Cardiac muscle cell (in vitro differentiated cells and primary cell): ENCODE measurements around the gene HYDIN. TPM values are rescaled to one million over a fixed set of nuclear protein-coding genes. Genes with fewer than 3 reads are reported as not detected.

Experiments used
- DNase-seq, 2 donors: peaks; one replicate each; pipeline versions ENCODE4 v3.0.0 to v3.0.0-alpha.2; 2010 to 2017; ENCODE audit warnings: low read depth in 1 of 2, low spot score in 1 of 2
- H3K27ac ChIP-seq: fragments of 200-600 bp; sonication (generic); 2 replicates; pipeline ENCODE4 v1.5.1; 2016
- H3K27me3 ChIP-seq: fragments of 200-600 bp; sonication (generic); 2 replicates; pipeline ENCODE4 v1.6.0; 2016; ENCODE audit warnings: control low read depth
- H3K36me3 ChIP-seq: fragments of 200-600 bp; sonication (generic); 2 replicates; pipeline ENCODE4 v1.5.1; 2016; ENCODE audit warnings: control low read depth
- H3K4me1 ChIP-seq: fragments of 200-600 bp; sonication (generic); 2 replicates; pipeline ENCODE4 v1.8.1; 2017; ENCODE audit warnings: low read depth, mild to moderate bottlenecking, mixed run types
- H3K4me3 ChIP-seq: fragments of 200-600 bp; sonication (generic); 2 replicates; pipeline ENCODE4 v1.5.1; 2016; ENCODE audit warnings: mild to moderate bottlenecking
- H3K9me3 ChIP-seq: fragments of 200-600 bp; sonication (generic); 2 replicates; pipeline ENCODE4 v1.5.1; 2017; ENCODE audit warnings: low read depth, mild to moderate bottlenecking, control low read depth
- CTCF ChIP-seq: IDR thresholded peaks from 2 replicates; pipeline ENCODE4 v1.5.1; 2012; ENCODE audit warnings: low read depth, mild to moderate bottlenecking, low read length
- polyA plus RNA-seq: library from polyadenylated mRNA; unstranded; fragments of >200 nt; fragmentation: Nextera tagmentation; extraction: Ambion mirVana; gene quantifications from 2 replicates; pipeline ENCODE4 v1.2.1, GENCODE V29; 2016
- total RNA-seq: library from RNA; depleted of rRNA; stranded (reverse); fragments of >200 nt; gene quantifications from 2 replicates; pipeline ENCODE4 v1.2.3, GENCODE V29; 2016

The HYDIN gene
- total and polyA plus RNA-seq, 2 experiments from 2014 or later: 1.8 to 2.0 TPM

DNA sequence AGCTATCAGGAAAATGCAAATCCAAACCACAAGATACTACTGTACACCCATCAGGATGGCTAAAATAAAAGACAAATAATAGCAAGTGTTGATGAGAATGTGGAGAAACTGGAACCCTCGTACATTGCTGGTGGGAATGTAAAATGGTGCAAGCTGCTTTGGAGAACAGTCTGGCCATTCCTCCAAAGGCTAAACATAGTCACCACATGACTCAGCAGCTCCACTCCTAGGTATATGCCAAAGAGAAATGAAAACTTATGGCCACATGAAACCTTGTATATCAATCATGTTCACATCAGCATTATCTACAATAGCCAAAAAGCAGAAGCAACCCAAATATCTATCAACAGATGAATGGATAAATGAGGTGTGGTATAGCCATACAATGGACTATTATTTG, 458.0 kb downstream of the HYDIN start:
- peak in 1 of 2 donors; percentile 28 for DNase-seq
- H3K27ac ChIP-seq: no peak overlapping the region
- no peak overlapping the region for H3K4me3 ChIP-seq
- no peaks in the 10 kb centered on the region for H3K4me1 ChIP-seq
- H3K9me3 ChIP-seq: no peaks in the 10 kb centered on the region
- no peaks in the 10 kb centered on the region for H3K27me3 ChIP-seq
- H3K36me3 ChIP-seq: no peaks in the 10 kb centered on the region
- TF ChIP-seq CTCF: no peak

DNA sequence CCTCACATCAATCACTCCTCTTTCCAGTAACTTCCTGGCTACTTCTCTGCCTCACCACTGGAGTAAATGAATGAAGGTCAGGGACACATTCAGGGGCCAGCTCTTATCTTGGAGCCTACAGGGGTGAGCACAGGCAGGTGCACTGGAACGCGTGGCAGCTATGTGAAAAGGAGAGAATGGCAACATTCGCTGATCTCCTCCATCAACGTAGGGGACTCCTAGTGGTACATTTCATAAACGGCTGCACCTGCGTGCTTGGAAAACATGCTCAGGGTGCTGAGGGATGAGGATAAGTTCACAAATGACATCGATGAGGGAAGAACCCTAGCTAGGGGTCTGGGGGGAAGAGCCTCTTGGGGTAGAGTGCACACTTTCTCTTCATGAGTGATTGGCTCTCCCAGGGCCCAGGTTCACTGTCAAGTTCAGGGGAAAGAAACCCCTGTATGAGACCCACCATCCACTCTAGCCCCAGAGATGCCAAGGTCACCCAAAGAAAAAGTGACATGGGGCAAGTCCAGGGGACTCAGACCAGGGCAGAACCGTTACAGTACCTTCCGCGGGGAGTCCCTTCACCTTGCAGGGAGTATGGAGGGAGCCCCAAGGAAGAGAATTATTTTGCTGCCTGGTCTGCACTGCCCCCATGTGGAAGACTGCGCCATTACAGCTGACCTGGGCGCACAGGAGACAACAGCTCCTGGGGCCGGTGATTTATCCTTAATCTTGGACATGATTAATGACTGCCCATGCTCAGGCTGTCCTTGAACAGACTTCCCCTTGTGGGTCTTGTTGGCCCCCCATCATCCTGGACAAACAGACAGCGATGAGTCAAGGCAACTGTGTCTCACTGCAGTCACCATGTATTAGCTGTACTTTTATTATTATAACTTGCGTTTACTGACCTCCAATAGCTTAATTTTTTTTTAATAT, 459.6 kb downstream of the HYDIN start:
- Histone ChIP-seq H3K4me3 (no peak overlapping the region), H3K27me3 (no peaks in the 10 kb centered on the region), H3K27ac (no peak overlapping the region), H3K4me1 (no peaks in the 10 kb centered on the region), H3K36me3 (no peaks in the 10 kb centered on the region), H3K9me3 (no peaks in the 10 kb centered on the region)
- peak; percentile 62 to 66 for DNase-seq
- peak; percentile 91 for TF ChIP-seq CTCF

- no peaks in the 10 kb centered on the region for H3K27me3 ChIP-seq
- no peak overlapping the region for H3K27ac ChIP-seq
- H3K9me3 ChIP-seq: no peaks in the 10 kb centered on the region
- TF ChIP-seq CTCF: no peak
- DNase-seq: no peak
- H3K36me3 ChIP-seq: no peaks in the 10 kb centered on the region
- H3K4me3 ChIP-seq: no peak overlapping the region
- no peaks in the 10 kb centered on the region for H3K4me1 ChIP-seq
Observed at GRCh38 chr16:70770291-70770625, 460.3 kb downstream of the HYDIN start.

- no peak for DNase-seq
- no peaks in the 10 kb centered on the region for H3K36me3 ChIP-seq
- no peak for TF ChIP-seq CTCF
- no peak overlapping the region for H3K4me3 ChIP-seq
- H3K9me3 ChIP-seq: no peaks in the 10 kb centered on the region
- no peak overlapping the region for H3K27ac ChIP-seq
- no peaks in the 10 kb centered on the region for H3K4me1 ChIP-seq
- H3K27me3 ChIP-seq: no peaks in the 10 kb centered on the region
Observed at GRCh38 chr16:70769761-70770160, 460.8 kb downstream of the HYDIN start.

DNA sequence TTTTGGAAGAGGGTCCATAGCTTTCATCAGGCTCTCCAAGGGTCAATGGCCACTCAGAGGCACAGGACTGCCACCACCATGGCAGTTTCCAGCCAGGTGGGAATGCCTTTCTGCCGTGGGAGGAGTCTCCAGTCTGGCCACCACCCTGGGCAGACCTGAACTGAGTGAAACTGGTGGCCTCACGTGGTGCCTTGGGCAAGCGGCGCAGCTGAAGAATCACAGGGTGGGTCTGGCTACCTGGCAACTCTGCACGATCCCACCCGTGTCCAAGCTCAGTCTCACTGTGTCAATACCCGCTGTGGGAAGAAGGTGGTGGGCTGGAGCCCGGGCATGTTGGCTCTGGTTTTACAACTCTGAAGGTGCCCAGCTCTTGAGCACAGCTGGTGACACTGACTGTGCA, 461.4 kb downstream of the HYDIN start:
- no peak overlapping the region for H3K27ac ChIP-seq
- no peaks in the 10 kb centered on the region for H3K9me3 ChIP-seq
- no peaks in the 10 kb centered on the region for H3K4me1 ChIP-seq
- H3K36me3 ChIP-seq: no peaks in the 10 kb centered on the region
- no peak for DNase-seq
- TF ChIP-seq CTCF: no peak
- no peak overlapping the region for H3K4me3 ChIP-seq
- no peaks in the 10 kb centered on the region for H3K27me3 ChIP-seq
